ENCODE measurements around the gene ARHGAP18.

The ARHGAP18 gene

DNA sequence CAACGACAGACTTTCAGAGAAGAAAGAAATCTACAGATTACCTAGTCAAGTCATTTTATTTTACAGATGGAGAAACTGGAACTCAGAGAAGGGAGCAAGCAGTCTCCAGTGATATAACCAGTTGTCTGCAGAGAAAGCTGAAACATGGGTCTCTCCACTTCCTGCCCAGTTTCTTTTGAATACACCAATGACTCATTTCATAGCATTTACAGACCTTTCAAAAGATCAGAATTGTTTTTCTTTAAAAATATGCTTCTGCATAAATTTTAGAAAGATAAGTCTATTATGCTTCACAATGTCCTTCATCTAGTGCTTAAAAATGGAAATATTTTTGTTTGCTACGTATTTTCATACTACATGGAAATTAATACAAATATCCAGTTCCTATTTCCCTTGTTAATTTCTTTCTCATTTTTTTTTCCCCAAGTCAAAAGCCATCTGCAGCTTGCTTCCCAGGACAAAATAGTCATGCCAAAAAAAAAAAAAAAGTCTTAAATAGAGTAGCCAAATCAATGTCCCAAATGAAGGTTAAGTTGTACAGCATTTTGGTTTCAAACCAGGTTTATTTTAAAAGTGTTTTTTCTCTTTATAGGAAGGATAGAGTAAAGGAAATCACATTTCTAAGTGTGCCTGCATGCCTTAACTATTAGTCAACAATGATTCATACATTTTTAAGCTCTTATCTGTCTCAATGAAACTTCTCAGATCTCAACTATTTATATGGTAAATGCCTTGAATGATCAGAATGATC lies 36.9 kb downstream of the ARHGAP18 start:
- in situ Hi-C loops (cut with HindIII; ENCODE audit: low sequenced_read_pairs) = no loop called here

DNA sequence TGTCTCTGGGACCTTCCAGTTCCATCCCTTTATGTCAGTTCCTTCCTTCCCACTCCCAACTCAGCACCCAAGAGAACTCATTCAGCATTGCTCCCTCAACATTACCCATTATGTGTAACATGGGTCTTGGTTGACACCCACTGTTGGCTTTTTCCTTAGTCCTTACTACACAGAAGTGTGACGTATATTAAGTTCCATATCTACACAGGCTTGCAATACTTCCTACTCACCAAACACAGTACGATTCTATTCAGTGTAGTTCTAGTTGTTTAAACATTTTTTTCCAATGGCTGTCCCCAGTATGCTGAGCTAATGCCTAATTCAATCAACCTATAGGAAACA lies 37.7 kb downstream of the ARHGAP18 start:
- in situ Hi-C loops (cut with HindIII; ENCODE audit: low sequenced_read_pairs) = no loop called here

DNA sequence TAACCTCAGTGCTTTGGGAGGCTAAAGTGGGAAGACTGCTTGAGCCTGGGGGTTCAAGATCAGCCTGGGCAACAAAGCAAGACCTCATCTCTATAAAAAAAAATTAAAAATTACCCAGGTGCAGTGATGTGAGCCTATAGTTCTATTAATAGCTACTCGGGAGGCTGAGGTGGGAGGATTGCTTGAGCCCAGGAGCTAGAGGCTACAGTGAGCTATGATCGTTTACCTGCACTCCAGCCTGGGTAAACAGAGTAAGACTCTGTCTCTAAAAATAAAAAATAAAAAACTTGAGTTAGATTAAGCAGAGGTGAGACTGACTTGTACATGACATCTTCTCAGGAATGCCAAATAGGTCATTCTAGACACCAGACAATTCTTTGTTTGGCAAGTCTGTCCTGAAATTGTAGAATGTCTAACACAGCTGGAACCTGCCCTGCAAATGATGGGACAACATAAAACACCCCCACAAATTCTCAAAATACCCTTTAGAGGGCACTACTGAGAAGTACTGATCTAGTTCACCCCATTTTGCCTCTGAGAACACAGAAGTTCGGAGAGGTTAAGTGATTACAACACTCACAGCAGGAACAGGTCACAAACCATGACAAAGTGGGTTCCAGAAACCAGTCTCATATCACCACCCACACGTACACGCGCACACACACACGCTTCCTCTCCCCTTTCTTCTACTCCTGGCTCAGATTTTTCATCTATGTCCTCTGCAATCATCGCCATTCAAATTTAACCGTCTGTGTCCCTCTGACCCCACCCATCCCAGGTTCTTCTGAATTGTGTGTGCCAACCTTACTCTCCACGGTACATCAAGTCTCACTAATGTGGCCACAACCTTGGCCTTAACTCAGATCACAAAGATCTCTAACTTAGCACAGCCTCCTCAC lies 38.3 kb downstream of the ARHGAP18 start:
- in situ Hi-C loops (cut with HindIII; ENCODE audit: low sequenced_read_pairs) = no loop called here

DNA sequence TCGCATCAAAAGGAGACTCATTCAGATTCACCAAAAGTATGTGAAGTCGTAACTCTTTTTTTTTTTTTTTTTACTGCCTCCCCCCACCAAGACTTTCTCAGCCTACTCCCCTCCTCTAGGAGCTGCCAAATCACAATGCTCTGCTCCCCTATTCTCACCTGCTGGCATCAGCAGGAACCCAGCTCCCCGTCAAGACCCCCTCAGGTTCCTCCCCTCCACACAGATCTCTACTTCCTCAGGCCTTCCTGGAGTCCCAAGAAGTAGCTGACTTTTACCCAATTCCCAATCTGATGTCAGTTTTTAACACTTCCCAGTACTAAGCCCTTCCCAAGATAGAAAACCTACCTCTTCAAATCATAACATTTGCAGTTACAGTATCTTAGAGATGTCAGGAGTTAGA lies 39.3 kb downstream of the ARHGAP18 start:
- in situ Hi-C loops (cut with HindIII; ENCODE audit: low sequenced_read_pairs) = no loop called here

DNA sequence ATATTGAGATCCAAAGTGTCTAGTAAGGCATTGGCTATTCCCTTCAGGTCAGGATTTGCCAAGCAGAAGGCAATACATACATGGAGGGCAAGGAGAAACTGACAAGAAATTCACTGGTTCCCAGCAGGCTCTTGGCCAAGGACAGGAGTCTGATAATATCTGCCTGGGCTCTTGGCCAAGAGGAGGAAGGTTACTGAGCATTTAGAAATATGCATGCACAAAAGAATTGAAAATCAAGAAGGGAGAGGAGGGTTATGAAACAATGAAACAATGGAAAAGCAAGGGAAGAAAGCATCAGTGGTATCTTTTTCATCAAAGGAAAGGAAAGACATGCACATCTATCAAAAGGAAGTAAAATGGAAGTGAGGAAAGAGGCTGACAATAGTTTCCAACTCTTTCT lies 42.4 kb downstream of the ARHGAP18 start:
- in situ Hi-C loops (cut with HindIII; ENCODE audit: low sequenced_read_pairs) = no loop called here

DNA sequence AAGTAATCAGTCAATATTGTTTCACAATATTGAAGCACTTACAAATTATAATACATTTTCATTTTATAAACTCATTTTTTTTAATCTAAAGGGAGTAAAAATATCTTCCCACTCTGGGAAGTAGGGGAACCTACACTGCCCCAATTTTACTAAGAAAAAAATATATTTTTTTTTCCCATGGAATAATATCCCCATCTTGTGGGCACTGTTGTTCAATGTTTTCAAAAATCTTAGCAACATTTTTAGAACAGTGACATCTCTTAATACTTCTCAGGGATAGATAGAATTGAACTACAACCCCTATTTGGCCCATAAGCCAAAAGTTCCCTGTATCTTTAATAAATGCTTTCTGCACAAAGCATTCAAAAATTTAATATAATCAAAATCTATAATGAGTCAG lies 42.9 kb downstream of the ARHGAP18 start:
- in situ Hi-C loops (cut with HindIII; ENCODE audit: low sequenced_read_pairs) = no loop called here

DNA sequence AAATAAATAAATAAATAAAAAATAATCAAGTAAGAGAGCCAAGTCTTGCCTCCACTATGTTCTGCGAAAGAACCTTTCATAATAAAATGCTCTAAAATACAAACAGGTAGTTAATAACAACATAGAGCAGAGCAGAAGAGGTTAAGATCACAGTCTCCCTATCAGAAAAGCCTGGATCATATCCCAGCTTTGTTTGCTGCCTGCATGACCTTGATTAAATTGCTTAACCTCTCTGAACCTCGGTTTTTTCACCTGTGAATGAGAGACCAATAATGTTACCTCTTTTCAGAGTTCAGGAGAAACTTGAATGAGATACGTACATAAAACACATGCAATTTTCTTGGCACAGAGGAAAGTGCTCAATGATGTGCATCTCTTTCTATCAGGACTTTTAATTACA lies 44.4 kb downstream of the ARHGAP18 start:
- in situ Hi-C loops (cut with HindIII; ENCODE audit: low sequenced_read_pairs) = no loop called here

DNA sequence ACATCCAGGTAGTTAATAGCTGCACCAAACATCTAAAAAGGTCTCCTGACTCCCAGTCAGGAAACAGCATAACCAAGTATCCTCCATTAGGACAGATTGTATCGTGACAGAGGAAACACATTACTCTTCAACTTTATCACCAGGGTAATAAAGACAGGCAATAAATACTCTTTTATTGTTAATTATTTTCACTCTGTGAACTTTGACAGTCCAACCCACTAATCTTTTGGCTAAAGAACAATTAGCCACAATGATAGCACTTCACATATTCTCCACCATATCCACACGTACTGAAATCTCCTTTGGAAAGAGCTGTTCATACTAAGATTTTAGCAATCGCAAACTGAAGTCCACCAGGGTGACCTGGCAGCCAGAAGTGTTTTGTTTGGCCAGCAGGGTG lies 46.4 kb downstream of the ARHGAP18 start:
- in situ Hi-C loops (cut with HindIII; ENCODE audit: low sequenced_read_pairs) = no loop called here

DNA sequence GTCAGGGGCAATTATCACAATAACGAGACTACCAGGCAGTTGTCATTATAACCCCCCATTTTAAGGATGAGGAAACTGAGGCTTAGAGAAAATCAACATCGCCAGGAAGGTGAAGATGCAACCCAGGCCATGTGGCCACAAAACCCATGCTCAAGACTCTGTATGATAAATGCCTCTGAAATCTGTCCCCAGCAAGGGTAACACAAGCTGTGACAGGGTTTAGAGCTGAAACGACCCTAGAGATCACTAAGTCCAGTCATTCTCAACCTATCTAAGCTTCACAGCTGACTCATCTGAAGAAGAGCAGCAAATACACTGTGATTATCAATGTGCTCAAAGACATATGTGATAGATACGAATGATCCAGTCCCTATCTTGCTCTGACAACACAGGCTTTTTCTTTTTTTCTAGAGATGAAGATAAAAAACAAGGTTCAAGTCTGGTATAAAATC lies 47.0 kb downstream of the ARHGAP18 start:
- in situ Hi-C loops (cut with HindIII; ENCODE audit: low sequenced_read_pairs) = no loop called here

DNA sequence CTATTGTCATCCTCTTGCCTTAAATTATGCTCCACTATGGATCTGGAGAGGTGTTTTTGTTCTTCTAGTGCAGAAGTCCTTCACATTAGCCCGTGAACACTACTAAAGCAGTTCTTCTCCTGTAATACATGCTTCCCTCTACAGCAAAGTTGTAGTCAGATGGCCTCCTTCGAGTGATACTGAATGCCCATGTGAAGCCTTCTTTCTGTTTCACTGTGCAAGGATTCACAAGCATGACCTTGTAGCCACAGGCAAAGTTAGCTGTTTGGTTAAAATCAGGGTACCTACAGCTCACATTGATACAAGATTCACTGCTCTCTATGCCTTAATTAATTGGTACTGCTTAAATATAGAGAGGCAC lies 47.6 kb downstream of the ARHGAP18 start:
- in situ Hi-C loops (cut with HindIII; ENCODE audit: low sequenced_read_pairs) = no loop called here

DNA sequence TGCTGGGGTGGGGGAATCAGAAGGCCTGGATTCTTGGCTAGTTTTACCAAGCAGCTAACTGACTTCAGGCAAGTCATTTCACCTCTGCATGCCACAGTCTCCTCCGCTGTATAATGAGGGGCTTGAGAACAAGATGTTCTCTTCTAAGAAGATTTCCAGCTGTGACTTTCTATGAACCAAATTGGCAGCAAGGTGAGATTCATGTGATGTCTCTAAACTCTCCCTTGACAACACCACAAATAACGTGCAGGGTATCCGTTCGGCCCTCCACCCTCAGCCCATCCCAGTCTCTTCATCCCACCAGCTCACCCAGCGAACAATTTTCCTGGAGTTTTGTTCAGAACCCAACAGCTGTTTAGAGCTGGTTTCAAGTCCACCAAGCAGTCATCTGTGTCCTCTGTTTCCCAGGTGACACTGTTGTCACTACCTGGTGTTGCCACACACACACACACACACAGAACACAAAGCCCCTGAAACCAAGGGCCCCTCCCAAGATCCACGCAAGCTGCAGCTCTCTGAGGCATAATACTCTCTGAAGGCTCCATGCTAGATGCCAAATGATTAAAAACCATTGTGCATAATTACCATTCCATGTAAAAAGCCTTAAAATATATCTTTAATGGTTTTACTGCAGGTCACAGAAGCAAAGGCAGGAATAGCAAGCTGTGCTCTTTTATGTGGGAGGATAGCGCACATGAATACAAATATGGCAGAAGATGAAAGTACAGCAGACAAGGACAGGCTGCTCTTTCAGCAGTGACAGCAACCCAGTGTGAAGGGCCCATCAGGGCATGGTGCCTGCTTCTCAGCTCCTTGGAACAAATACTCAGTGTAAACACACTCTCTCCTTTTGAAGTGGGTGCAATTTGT lies 48.2 kb downstream of the ARHGAP18 start:
- in situ Hi-C loops (cut with HindIII; ENCODE audit: low sequenced_read_pairs) = no loop called here

DNA sequence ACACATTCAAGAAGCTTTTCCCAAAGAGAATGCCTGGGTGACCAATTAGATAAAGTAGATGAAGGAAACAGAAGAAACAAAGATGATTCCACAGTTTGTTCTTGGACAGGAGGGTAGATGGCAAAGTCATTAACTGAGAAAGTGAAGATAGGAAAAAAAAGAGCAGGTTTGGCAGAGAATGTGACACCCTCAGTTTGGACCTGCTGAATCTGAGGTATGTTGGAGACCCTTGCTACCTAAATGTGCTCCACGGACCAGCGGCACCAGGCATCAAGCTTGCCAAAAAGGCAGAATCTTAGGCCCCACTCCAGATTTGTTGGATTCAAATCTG lies 49.7 kb downstream of the ARHGAP18 start:
- in situ Hi-C loops (cut with HindIII; ENCODE audit: low sequenced_read_pairs) = no loop called here

DNA sequence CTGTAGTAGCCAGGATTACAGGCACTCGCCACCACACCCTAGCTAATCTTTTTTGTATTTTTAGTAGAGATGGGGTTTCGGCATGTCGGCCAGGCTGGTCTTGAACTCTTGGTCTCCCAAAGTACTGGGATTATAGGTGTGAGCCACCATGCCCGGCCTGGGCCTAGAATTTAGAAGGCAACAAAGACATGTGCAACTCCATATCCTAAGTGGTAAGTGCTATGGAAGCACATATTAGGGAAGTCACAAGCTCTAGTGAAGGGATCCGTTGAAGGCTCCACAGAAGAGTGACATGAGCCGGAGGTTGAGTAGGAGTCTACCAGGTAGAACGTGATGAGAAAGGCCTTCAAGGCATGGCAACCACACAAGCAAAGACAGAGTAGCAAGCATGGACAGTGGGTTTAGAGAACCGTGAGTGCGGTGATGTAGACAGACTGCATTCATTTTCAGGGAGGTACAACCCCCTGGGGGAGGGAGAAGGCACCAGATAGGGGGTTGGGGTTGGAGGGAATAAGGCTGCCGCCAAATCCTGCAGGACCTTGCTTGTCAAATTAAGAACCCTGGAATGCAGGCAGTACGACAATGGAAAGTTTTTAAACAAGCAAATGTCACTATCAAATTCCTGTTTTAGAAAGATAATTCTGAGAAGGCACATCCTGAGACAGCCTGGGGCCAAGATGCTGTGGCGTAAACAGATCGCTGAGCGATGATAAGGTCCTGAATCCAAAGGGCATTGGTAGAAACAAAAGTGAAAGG lies 50.2 kb downstream of the ARHGAP18 start:
- in situ Hi-C loops (cut with HindIII; ENCODE audit: low sequenced_read_pairs) = no loop called here

DNA sequence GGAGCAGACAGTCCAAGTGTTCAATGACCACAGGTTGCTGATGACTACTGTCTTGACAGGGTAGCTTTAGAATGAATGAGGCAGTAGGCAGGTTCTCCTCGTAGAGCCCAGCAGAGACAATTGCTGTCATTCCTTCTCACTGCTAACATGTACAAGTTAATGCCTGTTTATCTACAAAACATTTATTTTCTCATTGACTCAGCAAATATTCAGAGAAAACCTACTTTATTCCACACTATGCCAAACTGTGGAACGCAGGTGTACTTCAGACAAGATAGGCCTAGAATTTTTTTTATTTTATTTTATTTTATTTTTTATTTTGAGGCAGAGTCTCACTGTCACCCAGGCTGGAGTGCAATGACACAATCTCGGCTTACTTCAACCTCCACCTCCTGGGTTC lies 50.8 kb downstream of the ARHGAP18 start:
- in situ Hi-C loops (cut with HindIII; ENCODE audit: low sequenced_read_pairs) = no loop called here

DNA sequence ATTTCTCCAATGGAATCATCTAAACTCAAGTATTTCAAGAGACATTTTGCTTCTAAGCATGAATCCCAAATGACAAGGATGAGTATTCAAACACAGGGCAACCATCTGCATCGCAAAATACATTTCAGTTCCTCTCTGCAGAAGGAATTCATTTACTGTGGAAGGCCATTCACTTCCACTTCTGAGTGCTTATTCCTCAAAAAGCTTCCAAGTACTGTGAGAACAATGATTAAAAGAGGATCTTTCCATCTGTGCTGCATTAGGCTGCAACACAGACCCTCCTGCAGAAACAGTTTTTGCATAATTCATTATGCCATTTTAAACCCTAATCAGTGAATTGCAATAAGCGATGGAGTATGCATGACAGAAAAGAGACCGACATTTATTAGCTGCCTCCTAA lies 52.5 kb downstream of the ARHGAP18 start:
- in situ Hi-C loops (cut with HindIII; ENCODE audit: low sequenced_read_pairs) = no loop called here

DNA sequence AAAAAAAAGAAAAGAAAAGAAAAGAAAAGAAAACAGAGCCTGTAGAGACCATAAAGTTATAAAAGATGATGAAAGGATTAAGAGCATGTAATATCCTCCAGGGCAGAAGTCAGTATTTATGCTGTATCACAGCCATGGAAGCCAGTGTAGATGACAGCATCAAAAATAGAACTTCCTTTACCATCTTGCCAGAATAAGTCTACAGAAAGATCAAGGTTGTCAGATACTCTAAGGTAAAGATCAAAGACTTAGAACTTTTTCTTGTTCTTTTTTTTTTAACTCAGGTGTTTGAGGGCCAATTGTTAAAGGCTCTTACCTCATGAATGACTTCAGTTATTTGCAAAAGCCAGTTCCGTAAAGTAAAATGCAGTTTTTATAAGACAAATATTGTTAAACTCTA lies 54.6 kb downstream of the ARHGAP18 start:
- in situ Hi-C loops (cut with HindIII; ENCODE audit: low sequenced_read_pairs) = no loop called here

DNA sequence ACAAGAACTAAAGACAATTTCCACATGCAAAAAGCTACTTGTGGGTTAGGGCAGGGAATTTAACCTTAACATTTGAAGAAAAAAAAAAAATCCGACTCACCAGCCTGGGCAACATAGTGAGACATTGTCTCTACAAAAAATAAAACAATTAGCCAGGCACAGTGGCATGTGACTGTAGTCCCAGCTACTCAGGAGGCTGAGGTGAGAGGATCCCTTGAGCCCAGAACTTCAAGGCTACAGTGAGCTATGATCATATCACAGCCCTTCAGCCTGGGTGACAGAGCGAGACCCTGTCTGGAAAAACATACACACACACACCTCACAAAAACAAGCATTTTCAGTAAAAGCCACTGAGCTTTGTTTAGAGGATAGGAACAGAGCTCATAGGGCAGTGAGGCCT lies 56.2 kb downstream of the ARHGAP18 start:
- in situ Hi-C loops (cut with HindIII; ENCODE audit: low sequenced_read_pairs) = no loop called here

DNA sequence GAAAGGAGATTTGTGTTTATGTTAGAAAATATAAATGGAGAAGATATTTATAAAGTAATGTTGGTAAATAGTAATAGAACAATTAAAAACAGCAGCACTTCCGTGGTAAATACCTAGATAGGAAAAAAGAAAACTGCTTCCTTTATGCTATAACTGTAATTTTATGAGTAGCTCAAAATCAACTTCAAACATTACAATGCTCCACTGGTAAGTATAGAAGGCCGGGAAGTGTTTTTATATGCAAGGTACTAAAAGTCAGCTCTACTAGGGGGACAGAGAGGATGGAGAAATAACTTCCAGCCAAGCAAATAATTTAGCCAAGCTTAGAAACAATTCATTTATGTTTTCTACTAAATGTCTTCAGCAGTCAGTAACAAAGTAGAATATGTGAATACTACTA lies 56.7 kb downstream of the ARHGAP18 start:
- in situ Hi-C loops (cut with HindIII; ENCODE audit: low sequenced_read_pairs) = no loop called here

DNA sequence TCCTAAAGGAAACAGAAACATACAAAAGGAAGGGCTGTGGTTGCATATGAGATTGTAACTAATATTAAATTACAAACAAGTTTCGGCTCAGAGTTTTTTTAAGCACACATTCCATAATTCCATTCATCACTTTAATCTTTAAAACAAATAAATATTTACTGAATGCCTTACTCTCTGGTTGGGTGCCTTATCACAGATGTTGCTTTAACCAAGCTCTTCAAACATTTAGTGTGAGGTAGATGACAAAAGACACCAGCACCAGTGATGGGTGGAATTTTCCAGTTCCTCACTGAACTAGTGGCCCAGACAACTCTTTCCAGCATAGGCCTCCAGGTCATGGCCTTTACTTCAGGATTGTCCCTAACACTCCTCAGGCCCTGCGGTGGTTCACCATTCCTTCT lies 58.7 kb downstream of the ARHGAP18 start:
- in situ Hi-C loops (cut with HindIII; ENCODE audit: low sequenced_read_pairs) = no loop called here

DNA sequence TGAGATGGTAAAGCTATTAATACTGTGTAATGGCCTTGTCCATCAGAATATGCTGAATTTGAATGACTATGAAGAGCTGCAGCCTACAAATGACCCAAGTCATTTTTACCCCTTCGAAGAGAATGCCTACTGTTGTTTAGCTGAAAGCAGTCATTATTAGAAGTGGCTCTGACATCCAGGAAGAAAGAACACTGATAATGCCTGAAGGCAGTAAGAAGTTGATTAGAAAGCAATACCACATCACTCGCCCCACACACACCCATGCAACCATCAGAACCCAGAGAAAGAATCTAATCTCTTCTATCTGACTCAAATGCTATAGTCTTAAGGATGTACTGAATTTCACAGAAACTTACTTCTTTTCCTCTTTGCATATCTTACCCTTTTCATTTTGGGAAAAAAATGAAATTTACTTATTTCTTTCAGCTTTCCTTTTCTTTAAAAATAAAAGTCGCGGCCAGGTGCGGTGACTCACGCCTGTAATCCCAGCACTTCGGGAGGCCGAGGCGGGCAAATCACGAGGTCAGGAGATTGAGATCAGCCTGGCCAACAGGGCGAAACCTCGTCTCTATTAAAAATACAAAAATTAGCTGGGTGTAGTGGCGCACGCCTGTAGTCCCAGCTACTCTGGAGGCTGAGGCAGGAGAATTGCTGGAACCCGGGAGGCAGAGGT lies 61.0 kb downstream of the ARHGAP18 start:
- in situ Hi-C loops (cut with HindIII; ENCODE audit: low sequenced_read_pairs) = no loop called here

All from DLD1 (cell line).